Measurements from ENCODE around the gene ZNF827. TPM values are rescaled to one million over a fixed set of nuclear protein-coding genes. Genes with fewer than 3 reads are reported as not detected.
A peak's percentile ranks its signal among the peaks of the same experiment; 100 is the strongest.

Gene ZNF827
- total and polyA plus RNA-seq, 7 donors: 1.8 to 37.7 (median 11.3) TPM

- TF ChIP-seq POLR2A (IDR thresholded peaks at IDR 0.05) (no peak), POLR2AphosphoS5 (IDR thresholded peaks at IDR 0.05) (no peak), CTCF (IDR thresholded peaks at IDR 0.05) (no peak), EP300 (IDR thresholded peaks at IDR 0.05) (no peak)
- no peaks in the 10 kb centered on the region for H3K27me3 ChIP-seq
- no peak for DNase-seq
- H3K27ac ChIP-seq: no peak overlapping the region
- H3K9me3 ChIP-seq: no peaks in the 10 kb centered on the region
- intact Hi-C loops (cut with DNase I): no loop called here
- H3K4me1 ChIP-seq: peaks cover 0 to 10% (median 0%) of the 10 kb centered on the region in 4 donors
- peaks cover 0 to 8% (median 0%) of the 10 kb centered on the region in 4 donors for H3K36me3 ChIP-seq
- WGBS, 2 donors: 97 to 100% methylated on average over 1 of the region's 1 CpG
- no peak overlapping the region for H3K4me3 ChIP-seq
Observed at GRCh38 chr4:145814246-145814645, 124.4 kb downstream of the ZNF827 start.

GRCh38 chr4:145812919-145813318, 125.7 kb downstream of the ZNF827 start:
- no peaks in the 10 kb centered on the region for H3K27me3 ChIP-seq
- no peak for DNase-seq
- no peak overlapping the region for H3K4me3 ChIP-seq
- peaks cover 0 to 8% (median 0%) of the 10 kb centered on the region in 4 donors for H3K36me3 ChIP-seq
- TF ChIP-seq EP300 (IDR thresholded peaks at IDR 0.05) (no peak), POLR2AphosphoS5 (IDR thresholded peaks at IDR 0.05) (no peak), POLR2A (IDR thresholded peaks at IDR 0.05) (no peak), CTCF (IDR thresholded peaks at IDR 0.05) (no peak)
- H3K4me1 ChIP-seq: peaks cover 0 to 9% (median 8%) of the 10 kb centered on the region in 4 donors
- WGBS, 2 donors: 97 to 98% methylated on average over 8 of the region's 8 CpGs
- H3K9me3 ChIP-seq: no peaks in the 10 kb centered on the region
- H3K27ac ChIP-seq: no peak overlapping the region
- intact Hi-C loops (cut with DNase I): no loop called here

GRCh38 chr4:145808848-145809512, 129.6 kb downstream of the ZNF827 start:
- WGBS, 2 donors: 94 to 95% methylated on average over 3 of the region's 3 CpGs

GRCh38 chr4:145808021-145808650, 130.5 kb downstream of the ZNF827 start:
- WGBS, 2 donors: 53 to 65% methylated on average over 3 of the region's 3 CpGs
- H3K4me3 ChIP-seq: no peak overlapping the region
- peaks cover 0 to 22% (median 14%) of the 10 kb centered on the region in 4 donors for H3K4me1 ChIP-seq
- no peaks in the 10 kb centered on the region for H3K9me3 ChIP-seq
- no peaks in the 10 kb centered on the region for H3K27me3 ChIP-seq
- peak overlapping the region in 1 of 4 donors; percentile 40 for H3K27ac ChIP-seq
- peaks cover 0 to under 1% (median 0%) of the 10 kb centered on the region in 4 donors for H3K36me3 ChIP-seq
- intact Hi-C loops (cut with DNase I): no loop called here
- no peak for TF ChIP-seq CTCF (IDR thresholded peaks at IDR 0.05)
- TF ChIP-seq POLR2AphosphoS5 (IDR thresholded peaks at IDR 0.05): peak in 1 of 4 donors; percentile 14
- DNase-seq: no peak

More at GRCh38 chr4:145808848-145809512, 129.6 kb downstream of the ZNF827 start:
- Histone ChIP-seq H3K9me3 (no peaks in the 10 kb centered on the region), H3K36me3 (peaks cover 0 to 8% (median 0%) of the 10 kb centered on the region in 4 donors), H3K27me3 (no peaks in the 10 kb centered on the region), H3K4me3 (no peak overlapping the region), H3K4me1 (peaks cover 0 to 20% (median 12%) of the 10 kb centered on the region in 4 donors), H3K27ac (peak overlapping the region in 1 of 4 donors; percentile 40)
- TF ChIP-seq EP300 (IDR thresholded peaks at IDR 0.05): no peak
- DNase-seq: no peak
- intact Hi-C loops (cut with DNase I): no loop called here

- TF ChIP-seq POLR2A (IDR thresholded peaks at IDR 0.05) (no peak), EP300 (IDR thresholded peaks at IDR 0.05) (no peak), CTCF (IDR thresholded peaks at IDR 0.05) (no peak), POLR2AphosphoS5 (IDR thresholded peaks at IDR 0.05) (no peak)
- Histone ChIP-seq H3K4me3 (no peak overlapping the region), H3K36me3 (no peaks in the 10 kb centered on the region), H3K4me1 (peaks cover 0 to 22% (median 14%) of the 10 kb centered on the region in 4 donors), H3K27ac (no peak overlapping the region), H3K9me3 (no peaks in the 10 kb centered on the region), H3K27me3 (no peaks in the 10 kb centered on the region)
- 82 to 85% methylated on average over 5 of the region's 5 CpGs for WGBS, 2 donors
- intact Hi-C loops (cut with DNase I): no loop called here
- DNase-seq: no peak
Observed at GRCh38 chr4:145805490-145805889, 133.1 kb downstream of the ZNF827 start.
